Inflammatory macrophage treated with lipopolysaccharide for 1 hour (primary cell): ENCODE measurements around the gene NGEF.

ENCODE experiments used
- DNase-seq, 2 donors: peaks; one replicate each; pipeline ENCODE4 v3.0.0-alpha.2; 2020 to 2022

NGEF gene

DNA sequence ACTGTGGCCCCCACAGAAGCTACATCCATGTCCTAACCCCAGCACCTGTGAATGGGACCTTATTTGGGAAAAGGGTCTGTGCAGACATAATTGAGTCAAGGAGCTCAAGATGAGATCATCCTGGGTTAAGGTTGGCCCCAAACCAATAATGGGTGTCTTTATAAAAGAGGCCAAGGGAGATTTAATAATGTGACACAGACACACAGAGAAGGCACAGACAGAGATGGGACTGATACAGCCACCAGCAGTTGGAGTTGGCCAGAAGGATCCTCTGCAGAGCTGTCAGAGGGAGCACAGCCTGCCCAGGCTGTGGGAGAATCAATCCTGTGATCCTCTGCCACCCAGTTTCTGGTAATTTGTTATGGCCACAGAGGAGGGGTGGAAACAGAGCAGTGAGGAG, 116.9 kb downstream of the NGEF start:
- no peak for DNase-seq

DNA sequence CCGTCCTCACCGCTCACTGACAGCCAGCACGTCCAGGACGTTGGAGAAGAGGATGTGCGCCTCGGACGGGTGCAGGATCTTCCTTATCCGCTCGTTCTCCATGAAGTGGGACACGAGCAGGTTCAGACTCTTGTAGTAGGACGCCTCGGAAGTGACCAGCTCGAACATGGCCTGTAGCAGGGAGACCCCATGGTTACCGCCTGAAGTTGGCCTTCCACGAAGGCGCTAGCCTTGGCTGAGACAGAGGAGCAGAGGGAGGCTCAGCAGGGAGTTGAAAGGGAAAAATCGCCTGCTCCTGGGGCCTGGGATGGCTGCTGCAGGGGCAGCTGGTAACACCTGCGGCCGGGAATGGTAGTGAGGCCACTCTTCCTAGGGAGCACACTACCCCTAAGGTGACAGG, 118.3 kb downstream of the NGEF start:
- no peak for DNase-seq

DNA sequence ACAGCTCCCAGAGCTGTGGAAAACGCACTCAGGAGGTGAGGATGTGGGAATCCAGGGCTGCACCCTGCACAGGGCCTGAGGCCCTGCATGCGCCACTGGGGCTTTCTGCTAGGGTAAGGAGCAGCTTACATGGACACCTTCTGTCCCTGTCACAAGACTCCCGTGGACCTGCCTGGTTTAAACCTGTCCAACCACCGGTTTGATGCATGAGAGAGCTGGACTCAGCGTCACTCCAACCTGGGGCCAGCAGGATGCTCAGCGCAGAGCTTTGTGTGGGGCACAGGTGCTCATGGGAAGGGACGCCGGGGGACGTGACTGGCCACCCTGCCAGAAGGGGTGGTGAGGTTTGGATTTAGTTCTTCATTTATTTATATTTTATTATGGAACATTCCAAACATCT, 118.8 kb downstream of the NGEF start:
- no peak for DNase-seq

DNA sequence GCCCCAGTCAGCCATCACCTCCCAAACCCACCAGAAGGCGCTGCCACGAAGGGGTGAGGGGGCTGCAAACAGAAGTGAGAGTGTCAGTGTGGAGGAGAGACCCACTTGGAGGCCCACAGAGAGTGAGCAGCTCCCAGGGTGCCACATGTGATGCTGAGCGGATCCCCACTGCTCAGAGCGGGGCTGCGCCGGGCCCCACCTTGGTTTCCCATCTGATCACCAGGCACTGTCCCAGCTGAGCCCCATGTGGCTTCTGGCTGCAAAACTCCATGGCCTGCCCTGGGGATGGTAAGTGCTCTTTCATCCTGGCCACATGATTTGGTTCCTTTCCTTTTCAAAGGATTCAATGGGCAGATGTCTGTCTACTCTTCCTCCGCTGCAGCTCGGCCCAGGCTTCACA, 119.2 kb downstream of the NGEF start:
- no peak for DNase-seq

DNA sequence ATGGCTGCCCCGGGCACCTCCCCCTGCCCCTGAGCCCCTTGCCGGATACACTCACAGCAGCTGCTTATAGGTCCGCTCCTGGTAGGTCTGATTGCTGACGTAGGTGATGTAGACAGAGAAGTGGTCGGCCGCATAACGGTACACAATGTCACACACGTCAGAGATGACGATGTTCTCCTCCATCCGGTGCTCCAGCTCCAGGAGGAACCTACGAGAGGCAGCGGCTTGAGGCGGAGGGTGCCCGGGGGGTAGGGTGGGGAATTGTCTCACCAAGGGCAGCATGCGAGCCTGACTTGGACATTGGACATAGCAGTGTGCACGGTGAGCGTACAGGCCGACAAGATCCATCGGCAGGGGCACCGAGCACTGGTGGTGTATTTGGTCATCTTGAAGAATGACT, 120.2 kb downstream of the NGEF start:
- DNase-seq = no peak

DNA sequence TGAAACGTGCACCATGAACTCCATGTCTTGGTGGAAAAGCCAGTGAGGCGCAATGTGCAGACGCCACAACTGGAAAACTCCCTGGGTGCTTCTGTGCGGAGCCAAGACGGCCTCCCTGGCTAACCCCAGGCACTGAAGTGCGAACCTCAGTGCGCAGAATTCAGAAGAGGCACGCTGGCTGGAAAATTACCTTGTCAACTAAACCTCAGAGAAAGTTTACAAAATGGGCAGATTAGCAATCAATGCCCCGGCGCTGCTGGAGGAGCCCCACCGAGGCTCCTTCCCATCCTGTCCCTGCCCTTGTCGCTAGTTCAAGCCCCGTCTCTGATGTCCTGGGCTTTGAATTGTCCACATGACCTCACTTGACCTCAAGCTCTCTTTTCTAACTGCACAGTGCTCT, 120.8 kb downstream of the NGEF start:
- no peak for DNase-seq

DNA sequence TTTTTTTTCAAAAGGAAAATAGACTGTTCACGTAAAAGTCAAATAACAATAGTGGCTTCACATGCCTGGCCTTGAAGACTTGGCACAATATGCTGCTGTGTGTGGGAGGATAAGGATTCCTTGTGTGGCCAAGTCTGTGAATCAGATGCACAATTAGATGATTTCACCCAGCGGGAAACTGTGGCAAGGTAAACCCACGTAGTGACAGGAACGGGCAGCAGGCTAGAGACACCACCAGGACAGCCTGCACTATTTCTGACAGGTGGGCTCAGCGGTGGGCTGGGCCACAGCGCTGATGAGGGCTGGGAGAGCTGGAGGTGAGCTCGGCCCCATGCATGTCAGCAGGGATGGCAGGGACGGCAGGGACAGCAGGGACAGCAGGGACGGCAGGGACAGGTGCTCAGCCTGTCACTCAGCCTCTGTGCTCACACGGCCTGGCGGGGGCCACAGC, 121.4 kb downstream of the NGEF start:
- no peak for DNase-seq

DNA sequence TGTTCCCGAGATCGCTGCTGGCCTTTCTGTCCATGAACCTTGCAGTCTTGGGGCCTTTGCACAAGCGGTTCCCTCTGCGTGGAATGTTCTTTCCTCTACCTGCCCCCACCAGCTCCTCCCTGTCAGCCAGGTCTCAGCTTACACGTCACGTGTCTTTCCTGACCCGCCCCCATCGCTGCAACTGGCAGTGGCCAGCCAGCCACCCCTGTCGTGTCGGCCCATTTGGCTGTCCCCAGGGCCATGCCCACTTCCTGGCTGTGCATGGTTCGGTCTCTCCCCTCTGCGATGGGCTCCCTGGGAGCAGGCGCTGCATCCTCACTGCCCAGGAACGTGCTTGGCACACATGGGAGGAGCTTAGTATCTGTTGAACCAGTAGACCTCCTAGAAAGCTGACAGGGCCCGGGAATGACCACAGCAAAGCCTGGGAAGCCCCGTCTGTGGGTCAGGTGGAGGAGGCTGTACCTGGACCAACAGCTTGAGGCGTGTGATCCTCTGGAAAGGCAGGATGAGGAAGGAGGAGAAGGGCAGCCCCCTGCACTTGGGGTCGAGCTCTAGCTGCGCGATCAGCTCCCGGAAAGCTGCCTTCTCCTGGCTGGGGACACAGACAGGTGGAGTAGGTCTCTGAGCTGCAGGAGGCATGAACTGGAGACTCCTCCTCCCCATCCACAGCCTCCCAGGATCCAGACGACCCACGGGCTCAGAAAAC, 122.0 kb downstream of the NGEF start:
- DNase-seq = no peak

DNA sequence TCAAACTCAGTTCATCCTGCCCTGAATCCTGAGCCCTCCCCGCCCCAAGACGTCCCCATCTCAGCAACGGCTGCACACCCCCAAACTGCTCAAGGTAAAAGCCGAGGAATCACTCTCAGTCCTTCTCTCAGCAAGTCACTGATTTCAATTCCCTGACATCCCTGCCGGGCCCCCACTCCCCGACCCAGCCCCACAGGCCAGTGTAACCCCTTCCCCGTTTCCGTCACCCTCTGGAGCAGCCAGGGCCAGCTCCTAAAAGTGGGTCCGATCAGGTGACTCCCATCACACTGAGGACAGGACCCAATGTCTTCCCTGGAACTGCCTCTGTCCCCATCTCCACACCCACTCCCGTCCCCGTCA, 122.5 kb downstream of the NGEF start:
- no peak for DNase-seq

DNA sequence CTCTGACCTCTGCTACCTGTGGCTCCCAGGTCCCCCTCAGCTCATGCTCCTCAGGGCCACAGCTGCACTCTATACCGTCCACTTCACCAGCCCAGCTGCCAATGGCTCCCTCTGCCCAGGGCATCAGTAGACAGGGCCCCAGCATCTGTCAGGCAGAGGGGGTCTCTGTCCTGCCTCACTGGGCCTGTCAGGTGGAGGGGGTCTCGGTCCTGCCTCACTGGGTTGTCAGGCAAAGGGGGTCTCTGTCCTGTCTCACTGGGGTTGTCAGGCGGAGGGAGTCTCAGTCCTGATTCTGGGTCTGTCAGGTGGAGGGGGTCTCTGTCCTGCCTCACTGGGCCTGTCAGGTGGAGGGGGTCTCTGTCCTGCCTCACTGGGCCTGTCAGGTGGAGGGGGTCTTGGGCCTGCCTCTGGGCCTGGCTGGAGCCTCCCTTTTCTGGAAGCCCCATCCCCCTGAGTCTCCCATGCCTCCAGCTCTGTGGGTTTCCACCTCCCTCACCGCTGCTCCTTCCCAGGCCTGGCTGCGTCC, 123.1 kb downstream of the NGEF start:
- no peak for DNase-seq

DNA sequence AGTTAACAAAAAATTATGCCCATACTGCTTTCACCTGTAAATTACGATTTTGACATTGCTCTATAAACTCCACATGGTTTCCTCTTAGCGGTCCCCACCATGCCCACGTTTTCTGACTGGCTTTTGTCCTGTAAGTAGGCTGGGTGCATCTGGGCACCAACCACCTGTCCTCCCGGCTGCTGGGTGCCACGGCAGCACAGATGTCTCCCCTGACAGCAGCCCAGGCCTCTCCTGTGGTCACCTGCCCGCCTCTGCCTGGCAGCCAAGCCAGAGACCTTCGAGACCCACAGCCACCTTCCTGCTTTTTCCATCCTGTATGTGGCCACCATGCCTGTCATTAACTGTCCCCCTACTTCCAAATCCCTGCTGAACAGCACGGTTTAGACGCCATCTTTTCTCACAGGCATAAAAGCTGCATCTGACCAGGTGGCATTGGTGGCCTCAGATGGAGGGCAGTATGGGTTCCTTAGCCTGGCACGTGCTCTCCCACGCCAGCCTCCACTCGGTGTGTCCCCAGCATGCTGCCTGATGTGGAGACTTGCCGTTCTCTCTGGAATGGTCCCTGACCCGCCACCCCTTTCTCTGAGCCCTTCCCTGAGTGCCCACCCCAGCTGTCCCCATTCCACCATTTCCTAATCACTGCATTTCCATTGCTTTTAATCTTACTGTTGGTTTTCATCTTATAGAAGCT, 124.1 kb downstream of the NGEF start:
- no peak for DNase-seq

DNA sequence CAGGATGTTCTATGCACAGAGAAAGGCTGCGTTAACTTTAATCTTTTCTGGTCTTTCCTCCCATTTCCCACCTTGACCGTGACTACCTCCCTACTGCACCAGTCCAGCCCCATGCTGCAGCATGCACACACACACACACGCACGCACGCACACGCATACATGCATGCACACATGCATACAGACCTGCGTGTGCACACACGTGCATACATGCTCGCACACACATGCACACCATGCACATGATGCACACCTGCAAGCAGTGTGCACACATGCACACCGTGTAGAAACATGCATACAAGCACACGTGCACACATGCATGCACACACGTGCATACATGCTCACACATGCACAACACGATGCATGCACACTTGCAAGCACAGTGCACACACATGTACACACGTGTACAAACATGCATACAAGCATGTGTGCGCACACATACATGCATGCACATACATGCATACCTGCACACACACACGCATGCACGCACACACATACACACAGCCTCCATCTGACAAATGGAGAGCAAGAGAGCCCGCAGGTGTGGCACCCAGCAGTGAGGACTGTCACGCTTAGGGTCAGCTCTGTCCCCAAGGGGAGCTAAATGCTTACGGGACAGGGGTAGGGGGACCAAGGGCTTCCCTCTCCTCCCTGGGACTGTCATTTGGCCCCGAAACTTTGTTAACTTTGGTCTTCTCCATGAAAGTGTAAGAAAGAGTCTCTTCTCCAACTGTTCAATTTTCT, 124.8 kb downstream of the NGEF start:
- no peak for DNase-seq

DNA sequence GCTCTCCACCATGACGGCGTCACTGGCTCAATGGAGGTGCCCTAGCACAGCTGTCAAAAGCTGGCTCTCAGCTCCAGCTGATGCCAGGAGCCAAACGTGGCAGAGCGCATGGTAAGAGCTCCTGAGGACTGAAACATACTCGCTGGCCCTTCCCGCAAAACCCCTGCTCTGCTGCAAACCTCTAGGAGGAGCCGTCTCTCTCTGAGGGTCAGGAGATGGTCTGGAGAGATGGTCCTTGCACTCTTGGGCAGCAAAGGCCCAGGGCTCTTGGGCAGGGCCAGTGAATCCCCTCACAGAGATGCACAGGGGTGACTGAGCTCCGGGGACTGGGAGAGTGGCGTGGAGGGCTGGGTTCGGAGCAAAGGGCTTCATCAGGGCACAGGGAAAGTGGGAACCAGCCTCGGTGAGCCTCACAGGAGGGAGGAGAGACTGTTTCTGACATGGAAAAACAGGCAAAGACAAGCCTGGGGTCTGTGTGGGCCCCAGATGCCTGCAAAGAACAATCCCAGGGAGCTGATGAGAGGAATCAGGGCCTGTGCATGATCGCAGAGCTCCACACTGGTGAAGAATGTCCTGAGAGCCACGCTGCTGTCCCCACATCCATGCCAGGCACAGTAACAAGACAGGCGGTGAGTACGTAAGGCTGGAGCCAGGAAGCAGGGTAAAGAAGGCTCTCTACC, 125.7 kb downstream of the NGEF start:
- DNase-seq = no peak

DNA sequence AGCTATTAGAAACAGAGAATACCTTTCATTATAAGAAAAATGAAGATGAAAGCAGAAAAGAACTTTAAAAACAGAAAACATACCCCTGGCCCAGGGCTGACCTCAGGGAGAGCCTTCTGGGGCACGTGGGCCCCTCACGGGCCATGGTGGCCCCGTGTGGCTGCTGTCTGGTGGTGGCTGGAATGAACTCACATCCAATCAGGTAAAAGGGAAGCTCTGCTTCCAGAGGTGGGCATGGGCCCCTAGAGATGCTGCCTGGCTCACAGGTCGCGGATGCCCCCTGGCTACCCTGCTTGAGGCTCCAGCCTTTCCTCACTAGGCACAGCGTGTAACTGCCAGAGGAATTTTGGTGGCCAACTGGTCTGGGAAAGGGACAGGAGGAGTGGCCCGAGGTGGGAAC, 126.4 kb downstream of the NGEF start:
- DNase-seq = no peak

DNA sequence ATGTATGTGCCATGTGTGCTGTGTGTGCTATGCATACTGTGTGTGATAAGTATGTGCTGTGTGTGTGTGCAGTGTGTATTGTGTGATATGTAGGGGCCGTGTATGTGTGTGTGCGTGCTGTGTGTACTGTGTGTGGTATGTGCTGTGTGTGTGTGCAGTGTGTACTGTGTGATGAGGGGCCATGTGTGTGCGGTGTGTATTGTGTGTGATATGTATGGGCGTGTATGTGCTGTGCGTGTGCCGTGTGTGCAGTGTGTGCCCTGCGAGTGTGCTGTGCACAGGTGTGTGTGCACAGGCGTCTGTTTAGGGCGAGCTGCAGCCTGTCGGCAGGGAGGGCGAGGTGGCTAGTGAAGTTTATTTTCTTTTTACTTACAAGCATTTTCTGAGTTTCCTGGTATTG, 126.9 kb downstream of the NGEF start:
- DNase-seq = no peak

DNA sequence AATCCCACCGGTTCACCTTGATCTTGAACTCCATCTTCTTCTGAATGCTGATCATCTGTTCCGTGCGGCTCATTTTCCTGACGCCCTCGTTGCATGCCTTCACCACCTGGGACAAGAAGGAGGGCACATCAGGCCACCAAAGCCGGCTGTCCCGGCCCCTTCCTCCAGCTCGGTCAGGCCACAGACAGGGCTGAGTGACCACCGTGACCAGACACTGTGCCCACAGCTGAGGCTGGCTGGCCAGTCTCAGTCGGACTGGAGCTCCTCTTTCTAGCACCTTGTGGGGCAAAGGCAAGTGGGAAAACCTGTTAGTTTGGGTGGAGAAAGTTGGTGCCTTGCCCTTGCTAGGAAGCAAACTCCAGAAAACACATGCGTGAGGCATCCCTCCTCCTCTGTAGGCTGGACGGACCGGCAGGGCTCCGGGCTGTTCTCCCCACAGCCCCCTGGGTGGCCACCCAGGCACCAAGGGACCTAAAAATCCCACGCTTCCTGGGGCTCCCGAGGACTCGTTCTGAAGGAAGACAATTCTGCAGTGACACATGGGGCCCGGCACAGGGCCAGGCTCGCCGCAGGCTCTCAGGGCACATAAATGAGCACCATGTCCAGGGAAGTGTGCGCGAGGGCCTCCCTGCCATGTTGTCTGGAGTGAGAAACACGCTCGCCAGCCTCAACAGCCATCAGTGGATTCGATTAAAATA, 127.6 kb downstream of the NGEF start:
- DNase-seq = no peak

DNA sequence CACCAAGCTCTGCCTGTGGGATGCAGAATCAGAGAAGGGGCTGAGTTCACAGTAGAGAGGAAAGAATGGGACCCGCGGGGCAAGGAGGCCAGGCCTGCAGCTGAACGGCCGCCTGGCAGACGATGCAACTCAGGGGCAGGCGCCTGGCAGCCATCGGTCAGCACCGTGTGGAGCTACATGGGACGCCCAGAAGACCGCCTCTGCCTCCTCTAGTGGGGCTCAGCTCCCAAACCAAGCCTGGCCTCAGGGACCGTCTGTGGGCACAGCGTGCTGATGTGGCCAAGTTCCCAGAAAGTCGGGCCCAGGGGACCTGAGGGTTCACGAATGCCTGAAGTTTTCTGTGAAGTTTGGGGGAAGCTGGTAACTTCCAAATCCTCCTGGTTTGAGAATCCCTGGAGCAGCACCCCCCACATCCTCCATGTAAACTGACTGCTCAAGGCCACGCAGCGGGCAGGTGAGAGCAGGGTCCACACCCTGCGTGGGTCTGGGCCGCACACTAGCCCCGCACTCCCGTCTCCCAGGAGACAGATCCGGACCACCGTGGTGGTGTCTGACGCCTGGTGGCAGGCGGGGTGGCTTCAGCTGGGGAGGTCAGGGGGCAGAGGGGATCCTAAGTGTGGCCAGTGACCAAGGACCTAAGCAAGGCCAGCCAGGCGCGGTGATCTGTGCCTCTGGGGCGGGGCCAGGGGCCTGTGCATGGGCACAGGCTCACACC, 128.3 kb downstream of the NGEF start:
- no peak for DNase-seq

DNA sequence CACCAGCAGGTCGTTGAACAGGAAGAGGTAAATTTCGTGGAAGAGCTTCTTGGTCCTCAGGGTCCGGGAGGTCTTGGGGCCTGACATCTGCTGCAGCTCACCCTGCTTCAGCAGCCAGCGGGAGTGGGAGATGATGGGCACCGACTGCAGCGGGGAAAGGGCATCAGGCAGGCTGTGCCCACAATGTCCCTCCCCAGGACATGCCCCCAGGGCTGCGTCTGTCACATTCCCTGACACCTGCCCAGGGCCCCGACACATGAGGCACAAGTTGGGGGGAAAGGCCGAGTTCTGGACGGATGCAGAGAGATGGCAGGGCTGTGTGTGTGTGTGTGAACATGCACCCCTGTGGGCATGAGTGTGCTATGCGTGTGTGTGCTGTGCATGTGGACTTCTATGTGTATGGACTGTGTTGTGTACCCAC, 129.0 kb downstream of the NGEF start:
- no peak for DNase-seq

DNA sequence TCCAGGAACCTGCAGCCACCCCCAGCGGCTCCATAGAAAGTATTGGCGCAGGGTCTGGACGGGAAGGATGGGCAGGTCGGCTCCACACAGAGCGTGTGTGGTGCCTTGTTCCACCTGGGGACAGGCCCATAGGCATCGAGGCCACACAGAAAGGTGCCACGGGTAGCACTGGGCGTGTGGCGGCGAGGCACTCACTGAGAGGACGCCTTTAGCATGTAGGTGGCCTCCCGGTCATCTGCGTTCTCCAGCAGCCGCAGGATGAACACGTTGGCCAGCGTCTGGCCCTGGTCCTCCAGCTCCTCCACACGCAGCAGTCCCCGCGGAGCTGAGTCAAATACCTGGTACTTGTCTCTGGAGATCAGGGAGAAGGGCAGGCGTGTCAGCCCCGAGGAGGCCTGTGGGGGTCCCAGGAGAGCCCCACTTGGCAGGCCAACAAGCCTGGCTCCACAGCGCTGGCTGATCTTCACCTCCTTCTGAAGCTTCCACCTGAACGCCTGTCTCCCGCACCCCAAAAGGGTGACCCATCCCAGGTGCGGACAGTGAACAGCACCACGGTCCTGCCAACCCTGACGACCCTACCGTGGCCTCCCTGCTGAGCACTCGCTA, 129.8 kb downstream of the NGEF start:
- DNase-seq = no peak

DNA sequence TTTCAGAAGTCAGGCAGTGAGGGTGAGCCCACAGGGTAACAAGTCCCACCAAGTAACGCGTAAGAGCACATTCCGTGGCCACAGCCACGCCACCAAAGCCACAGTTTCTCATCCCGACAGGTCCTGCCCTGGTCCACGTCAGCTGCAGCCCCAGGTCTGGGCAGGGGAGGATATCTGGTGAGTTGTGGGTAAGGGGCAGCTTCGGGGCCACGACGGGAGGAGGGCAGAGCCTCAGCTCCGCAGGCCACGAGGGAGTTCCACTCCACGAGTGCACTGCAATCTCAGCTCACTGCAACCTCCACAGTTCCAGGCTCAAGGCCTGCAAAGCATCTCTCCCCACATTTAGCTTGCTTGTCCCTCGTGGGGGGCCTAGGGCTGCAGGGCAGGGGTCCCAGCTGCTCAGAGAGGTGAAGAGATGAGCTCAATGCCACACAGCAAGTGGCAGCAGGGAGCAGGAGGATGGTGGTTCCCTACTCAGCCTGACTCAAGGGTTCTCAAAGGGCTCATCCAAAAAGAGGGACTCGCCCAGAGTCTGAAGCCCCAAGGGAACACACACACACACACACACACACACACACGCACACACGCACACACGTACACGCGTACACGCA, 130.4 kb downstream of the NGEF start:
- DNase-seq = no peak

DNA sequence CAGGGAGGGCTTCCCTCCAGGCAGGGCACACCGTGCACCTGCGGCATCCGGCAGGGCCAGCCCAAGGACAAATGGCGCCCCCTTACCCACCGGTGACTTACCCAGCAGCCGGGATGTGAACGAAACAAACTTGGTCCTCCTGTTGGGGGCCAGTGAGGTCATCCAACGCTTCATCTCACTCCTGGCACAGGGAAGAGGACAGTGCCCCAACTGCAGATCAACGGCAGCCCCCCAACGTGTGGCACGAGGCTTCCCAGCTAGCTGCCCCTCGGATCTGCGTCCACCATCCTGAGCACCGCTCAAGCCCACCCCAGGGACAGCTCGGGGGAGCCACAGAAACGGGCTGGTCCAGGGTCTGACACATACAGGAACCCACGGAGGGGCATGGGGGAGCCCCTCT, 131.0 kb downstream of the NGEF start:
- DNase-seq = no peak
